GM21737 (cell line): ENCODE data around the gene APBA1.
"Not testable (repeated sequence)": the region's sequence is repeated elsewhere in the genome, so short reads cannot be mapped to it uniquely, and the experiment has no call there.

ENCODE experiments used
- ATAC-seq: cut with Tn5 transposase; IDR thresholded peaks from one replicate; pipeline ENCODE4 v1.9.1; 2021; ENCODE audit warnings: mild to moderate bottlenecking, moderate library complexity; ENCODE audit not compliant: unreplicated experiment

APBA1 gene

GRCh38 chr9:69609156-69609555 lies 63.0 kb downstream of the APBA1 start:
- ATAC-seq = no peak

GRCh38 chr9:69606089-69606488 lies 66.1 kb downstream of the APBA1 start:
- ATAC-seq = no peak

DNA sequence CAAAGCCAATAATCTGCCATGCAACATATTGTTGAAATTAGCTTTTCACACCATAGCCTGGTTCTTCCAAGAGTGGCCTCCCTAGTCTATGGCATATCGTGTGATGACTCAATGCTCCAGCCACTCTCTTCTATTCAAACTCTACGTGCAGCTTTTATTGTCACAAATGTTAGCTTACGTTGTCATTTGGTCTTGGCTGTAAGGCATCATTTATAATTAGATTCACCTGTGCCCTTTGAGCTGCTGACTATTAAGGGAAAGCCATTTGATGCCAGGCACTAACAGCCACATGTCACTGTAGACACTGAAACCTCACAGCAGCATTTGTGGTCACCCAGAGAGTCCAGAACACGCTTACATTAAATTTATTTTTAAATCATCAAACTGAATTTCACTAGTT lies 66.8 kb downstream of the APBA1 start:
- no peak for ATAC-seq

DNA sequence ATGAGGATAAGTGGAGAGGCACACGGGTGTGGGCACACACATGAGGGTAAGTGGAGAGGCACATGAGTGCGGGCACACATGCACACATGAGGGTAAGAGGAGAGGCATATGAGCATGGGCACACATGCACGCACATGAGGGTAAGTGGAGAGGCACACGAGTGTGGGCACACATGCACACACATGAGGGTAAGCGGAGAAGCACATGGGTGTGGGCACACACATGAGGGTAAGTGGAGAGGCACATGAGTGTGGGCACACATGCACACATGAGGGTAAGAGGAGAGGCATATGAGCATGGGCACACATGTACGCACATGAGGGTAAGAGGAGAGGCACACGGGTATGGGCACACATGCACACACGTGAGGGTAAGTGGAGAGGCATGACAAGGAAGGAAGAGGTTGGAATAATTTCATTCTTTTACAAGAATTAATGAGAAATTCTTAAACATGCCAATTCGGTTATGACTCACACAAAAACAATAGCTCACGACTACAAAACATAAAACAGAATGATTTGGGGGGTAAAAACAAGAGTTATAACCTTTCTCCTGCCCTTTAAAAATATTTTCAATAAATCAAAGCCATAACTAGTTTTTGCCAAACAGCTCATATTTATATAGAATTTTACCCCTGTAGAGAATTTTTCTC lies 67.5 kb downstream of the APBA1 start:
- no peak for ATAC-seq

- no peak for ATAC-seq
Observed at GRCh38 chr9:69603656-69604055, 68.5 kb downstream of the APBA1 start.

DNA sequence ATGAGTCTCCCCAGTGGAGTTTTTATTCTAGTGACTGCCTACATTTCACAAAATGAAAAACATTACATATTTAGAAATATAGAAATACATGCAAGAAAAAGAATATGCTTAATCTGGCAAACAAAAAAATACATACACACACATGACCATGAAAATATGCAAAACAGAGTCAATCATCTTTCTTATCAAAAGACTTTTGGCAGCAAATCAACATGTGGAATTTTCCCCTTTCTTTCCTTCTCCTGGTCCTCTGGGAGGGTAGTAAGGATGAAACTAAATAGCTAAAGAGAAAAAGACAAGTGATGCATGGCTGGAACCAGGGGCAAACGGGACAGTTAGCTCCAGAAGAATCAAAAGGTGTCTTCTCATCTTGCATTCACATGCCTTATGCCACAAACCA lies 69.4 kb downstream of the APBA1 start:
- ATAC-seq = no peak

DNA sequence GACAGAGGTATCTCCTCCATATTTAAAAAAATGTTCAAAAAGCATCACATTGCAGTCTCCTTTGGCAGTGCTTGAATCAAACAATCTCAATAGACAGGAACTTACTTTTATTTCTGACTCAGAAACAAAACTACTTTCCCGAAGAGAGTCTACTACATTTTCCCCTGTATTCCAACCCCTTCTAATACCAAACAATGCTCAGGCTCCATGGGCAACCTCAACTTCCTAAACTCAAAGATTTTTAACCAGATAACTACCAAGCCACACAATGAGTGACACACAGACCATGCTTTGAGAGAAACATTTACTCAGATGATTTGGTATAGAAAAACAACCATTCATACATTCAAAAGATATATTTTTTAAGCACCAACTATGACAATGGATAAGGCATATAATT lies 70.5 kb downstream of the APBA1 start:
- ATAC-seq = no peak

DNA sequence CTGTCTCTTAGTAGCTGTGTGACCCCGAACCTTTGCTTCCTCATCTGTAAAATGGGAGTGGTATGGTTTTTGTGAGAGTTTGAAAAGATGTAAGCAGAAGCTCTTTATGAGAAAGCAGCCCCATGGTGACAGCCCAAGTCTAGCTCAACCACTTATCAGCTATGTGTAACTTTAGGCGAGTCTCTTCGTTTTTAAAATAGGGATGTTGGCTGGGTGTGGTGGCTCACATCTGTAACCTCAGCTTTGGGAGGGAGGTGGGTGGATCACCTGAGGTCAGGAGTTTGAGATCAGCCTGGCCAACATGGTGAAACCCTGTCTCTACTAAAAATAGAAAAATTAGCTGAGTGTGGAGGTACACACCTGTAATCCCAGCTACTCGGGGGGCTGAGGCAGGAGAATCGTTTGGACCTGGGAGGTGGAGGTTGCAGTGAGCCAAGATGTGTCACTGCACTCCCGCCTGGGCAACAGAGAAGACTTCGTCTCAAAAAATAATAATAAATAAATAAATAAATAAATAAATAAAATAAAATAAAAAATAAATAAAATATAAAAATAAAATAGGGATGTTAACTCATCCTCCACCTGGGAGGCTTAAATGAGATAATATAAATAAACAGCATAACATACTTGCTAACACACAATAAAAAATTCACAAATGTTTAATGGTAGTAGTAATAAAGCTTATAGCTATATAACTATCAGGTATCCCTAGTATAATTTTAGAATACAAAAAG lies 71.7 kb downstream of the APBA1 start:
- no peak for ATAC-seq

DNA sequence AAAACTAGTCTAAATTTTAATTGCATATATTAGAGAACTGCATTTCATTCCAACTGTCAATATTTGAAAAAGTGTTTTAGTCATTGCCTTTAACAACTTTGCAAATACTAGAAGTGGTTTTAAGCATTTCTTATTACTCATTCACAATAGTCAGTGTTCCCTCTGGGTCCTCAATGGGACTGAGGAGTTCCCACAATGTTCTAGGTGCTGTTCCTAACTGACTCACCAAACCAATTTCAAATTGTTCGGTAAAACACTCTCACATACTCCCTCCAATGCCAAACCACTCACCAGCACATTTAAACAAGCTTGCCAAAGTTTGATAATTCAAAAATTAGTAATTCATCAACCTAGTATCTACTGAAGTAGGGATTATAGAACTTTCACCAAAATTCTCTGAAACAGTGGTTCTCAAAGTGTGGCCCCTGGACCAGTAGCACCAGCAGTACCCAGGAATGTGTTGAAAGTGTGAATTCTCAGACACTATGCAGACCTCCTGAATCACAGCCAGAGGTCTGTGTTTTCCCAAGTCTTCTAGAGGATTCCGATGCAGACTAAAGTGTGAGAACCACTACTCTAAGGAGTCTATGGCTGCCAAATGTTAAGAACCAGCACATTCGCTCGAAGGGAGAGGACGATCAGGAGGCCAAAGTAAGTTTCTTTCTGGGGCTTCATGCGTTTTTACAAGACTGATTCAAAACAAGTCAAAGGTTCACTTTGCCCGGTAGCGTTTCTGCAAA lies 72.8 kb downstream of the APBA1 start:
- ATAC-seq = no peak

GRCh38 chr9:69596906-69597305 lies 75.3 kb downstream of the APBA1 start:
- ATAC-seq = not testable (repeated sequence)

GRCh38 chr9:69594180-69594579 lies 78.0 kb downstream of the APBA1 start:
- no peak for ATAC-seq

DNA sequence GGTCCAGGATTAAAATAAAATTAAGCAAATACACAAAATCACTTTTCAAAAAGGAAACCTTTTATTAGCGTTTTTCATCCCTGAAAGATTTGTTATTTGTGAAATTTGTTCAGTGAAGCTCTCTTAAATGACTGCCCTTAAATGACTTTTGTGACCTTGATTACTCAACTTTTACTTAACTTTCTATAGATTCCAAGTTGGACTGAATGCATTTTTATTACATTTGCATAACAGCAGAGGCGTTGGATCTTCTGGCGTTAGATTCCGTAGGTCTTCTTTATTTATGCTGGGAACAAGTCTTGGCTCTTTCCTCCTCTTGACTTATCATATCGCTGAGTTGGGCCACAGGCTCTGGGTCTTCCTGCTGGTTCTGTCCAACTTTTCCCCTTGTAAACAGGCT lies 78.4 kb downstream of the APBA1 start:
- no peak for ATAC-seq

DNA sequence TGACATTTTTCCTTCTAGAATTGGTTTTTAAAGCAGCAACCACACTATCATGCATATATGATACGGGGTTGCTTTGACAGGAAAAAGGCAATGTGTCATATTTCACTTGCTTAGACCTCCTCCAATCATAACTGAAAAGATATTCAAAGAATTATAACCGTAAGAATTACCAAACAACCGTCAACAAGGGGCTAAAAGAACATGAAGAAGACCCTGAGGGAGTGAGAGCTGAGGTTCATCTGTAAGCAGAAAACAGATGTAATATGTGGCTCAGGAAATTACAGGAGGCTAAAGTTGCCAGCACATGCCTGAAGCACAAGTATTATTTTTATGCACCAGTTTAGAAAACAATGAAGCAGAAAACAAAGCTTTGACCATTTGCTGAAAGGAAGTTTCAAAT lies 78.9 kb downstream of the APBA1 start:
- no peak for ATAC-seq

DNA sequence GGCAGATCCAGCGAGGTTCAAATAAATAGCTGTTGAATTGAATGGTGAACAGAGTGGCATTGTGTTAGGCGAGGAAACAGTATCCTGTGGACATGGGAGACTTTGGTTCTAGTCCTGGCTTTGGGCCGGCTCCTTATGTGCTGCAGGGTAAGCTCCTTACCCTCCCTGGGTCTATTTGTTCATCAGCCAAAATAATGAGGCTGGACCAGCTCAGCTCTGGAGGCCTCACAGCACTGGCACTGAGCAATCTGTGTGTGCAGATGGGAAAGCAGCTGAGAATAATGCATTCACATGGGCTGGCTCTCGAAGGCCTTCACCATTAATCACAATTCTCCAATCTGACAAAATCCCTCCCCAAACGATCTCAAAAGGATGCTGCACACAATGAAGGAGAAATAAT lies 81.9 kb downstream of the APBA1 start:
- ATAC-seq = no peak

GRCh38 chr9:69589156-69589555 lies 83.0 kb downstream of the APBA1 start:
- no peak for ATAC-seq

- no peak for ATAC-seq
Observed at GRCh38 chr9:69585571-69585970, 86.6 kb downstream of the APBA1 start.

DNA sequence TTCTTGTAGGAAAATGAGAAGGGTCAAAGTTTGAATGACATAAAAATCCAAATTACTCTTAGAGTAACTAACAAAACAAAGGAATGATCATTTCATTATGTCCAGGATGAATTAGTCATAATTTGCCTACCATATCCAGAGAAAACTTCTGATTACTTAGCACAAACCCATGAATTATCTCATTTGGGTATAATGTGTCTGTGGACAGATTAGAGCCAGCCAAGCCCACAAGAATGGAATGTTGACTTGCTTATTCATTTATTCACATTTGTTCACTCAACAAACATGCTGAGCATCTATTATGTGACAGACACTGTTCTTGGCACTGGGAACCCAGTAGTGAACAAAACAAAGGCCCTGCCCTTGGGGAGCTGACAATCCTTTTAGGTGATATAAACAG lies 87.4 kb downstream of the APBA1 start:
- no peak for ATAC-seq

DNA sequence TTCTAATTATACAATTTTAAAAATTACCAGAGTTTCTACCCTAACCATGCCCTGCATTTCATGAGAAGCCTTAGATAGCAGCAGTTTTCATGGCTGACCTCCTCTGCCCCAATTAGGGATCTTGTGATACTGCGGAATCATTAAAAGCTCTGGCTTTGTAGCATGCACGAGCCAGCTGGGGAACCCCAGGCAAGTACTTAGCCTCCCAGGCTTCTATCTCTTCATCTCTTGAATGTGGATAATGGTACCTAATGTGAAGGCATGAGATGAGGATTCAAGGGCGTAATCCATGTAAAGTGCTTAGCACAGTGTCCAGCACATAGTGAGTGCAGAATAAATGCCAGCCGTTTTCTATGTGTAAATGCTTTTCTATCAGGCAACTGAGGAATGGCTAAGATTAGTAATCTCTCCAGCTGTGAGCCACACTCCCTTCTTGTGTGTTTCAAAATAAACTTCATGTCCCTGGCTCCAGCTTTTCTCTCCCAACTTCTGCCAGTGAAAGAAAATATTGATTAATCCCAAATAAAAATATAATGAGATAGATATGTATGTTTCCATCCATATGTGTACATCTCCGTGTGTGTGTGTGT lies 88.4 kb downstream of the APBA1 start:
- no peak for ATAC-seq

DNA sequence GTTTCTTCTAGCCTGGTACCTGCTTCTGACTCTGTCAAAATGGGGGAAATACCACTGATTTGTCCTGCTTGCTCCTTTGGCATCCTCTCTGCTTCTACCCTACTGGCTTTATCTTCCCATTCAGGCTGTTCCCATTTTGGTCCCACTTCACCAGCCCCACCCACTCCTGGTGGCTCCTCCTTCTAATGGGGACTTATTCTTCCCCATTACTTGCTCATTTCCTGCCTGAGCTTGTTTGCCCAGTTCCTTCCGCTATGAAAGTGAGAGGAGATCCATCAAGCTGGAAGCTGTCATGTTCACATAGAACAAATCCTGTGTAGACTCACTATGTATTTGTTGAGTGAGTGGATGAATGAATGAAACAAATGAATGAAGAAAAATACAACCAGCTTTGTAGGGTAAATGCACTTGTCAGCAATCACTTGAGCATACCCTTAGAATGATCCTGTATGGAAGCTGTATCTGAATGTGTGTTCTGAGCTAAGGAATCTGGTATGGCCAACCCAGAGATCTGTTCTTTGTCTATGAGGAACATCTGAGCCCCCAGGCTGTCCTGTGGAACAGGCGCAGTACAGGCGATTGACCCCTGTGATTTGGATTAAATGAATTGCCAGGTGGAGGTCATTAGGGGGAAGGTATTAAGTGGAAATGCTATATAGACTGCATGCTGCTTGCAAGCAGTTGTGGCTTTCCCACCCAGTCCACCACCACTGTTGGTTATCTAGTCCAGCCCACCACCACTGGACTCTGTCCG lies 89.5 kb downstream of the APBA1 start:
- ATAC-seq = no peak

GRCh38 chr9:69582018-69582417 lies 90.2 kb downstream of the APBA1 start:
- no peak for ATAC-seq
